Ovary (tissue), 9 donors: ENCODE results near the gene LCN12. TPM values are rescaled to one million over a fixed set of nuclear protein-coding genes. Genes with fewer than 3 reads are reported as not detected.

Source experiments
- DNase-seq, 5 donors: peaks; one replicate each; pipeline ENCODE4 v3.0.0-alpha.2; 2019 to 2020
- H3K27ac ChIP-seq, 2 donors: fragments of 200-600 bp; one replicate each; pipeline versions ENCODE4 v1.5.1 to v1.8.0; 2019 to 2022
- H3K27me3 ChIP-seq: fragments of 200-600 bp; one replicate; pipeline ENCODE4 v1.8.0; 2022
- H3K36me3 ChIP-seq: fragments of 200-600 bp; sonication (generic); one replicate; pipeline ENCODE4 v1.5.1; 2019
- H3K4me1 ChIP-seq: one replicate; pipeline ENCODE4 v1.8.1; 2013; ENCODE audit warnings: mild to moderate bottlenecking, moderate library complexity; ENCODE audit not compliant: insufficient read depth
- H3K4me3 ChIP-seq: fragments of 200-600 bp; sonication (generic); one replicate; pipeline ENCODE4 v1.5.1; 2017
- H3K9me3 ChIP-seq, 2 donors: fragments of 200-600 bp in 1 of 2; sonication (generic) in 1 of 2; one replicate each; pipeline versions ENCODE4 v1.5.1 to v1.8.1; 2013 to 2019; ENCODE audit warnings: mild to moderate bottlenecking in 1 of 2, moderate library complexity in 1 of 2
- EP300 ChIP-seq: sonication (generic); formaldehyde crosslinking; IDR thresholded peaks from one replicate; pipeline ENCODE4 v1.6.1; 2017; ENCODE audit warnings: antibody characterized with exemption
- POLR2A ChIP-seq: fragments of 450-650 bp; IDR thresholded peaks from one replicate; pipeline ENCODE4 v1.6.1; 2017; ENCODE audit warnings: antibody characterized with exemption, mild to moderate bottlenecking, moderate library complexity
- WGBS, 3 donors: extraction: QIAGEN DNeasy Blood & Tissue Kit in 1 of 3; methylation state at CpG; one replicate each; pipeline versions ENCODE4 v1.1.5 to v1.1.7; 2013 to 2017; 5-methylcytosine and 5-hydroxymethylcytosine counted together
- intact Hi-C, 4 donors: fragments of 100-400 bp; cut with DNase I; formaldehyde crosslinking; loops; one replicate each; pipeline versions ENCODE4 v1.11.0 to v1.15.1; 2022 to 2023
- polyA plus RNA-seq, 2 donors: library from polyadenylated mRNA; stranded (reverse); fragments of 200-250 nt in 1 of 2; fragments of 350-450 nt in 1 of 2; fragmentation: Illumina TruSeq in 1 of 2; extraction: RNeasy Lipid Tissue Mini Kit (QIAGEN cat#74804) in 1 of 2; gene quantifications; one replicate each; pipeline ENCODE4 v1.2.3, GENCODE V29; 2013 to 2014
- total RNA-seq, 7 donors: library from RNA; depleted of rRNA in 2 of 7; stranded (reverse); fragments of >200 nt in 2 of 7; fragmentation: NEBNext Ultra II Directional in 3 of 7; extraction: Animal tissue kit (Norgen Biotek cat#: 25700) in 3 of 7; gene quantifications; one replicate each; pipeline versions ENCODE4 v1.1.0 to v1.2.4, GENCODE V29; 2016 to 2023
- TF ChIP-seq, protein P1 (sequence below), 3 donors: fragments of 450-650 bp in 2 of 3; fragments of 200-600 bp in 1 of 3; IDR thresholded peaks; one replicate each; pipeline versions ENCODE4 v1.5.1 to v1.8.0; 2016 to 2022; ENCODE audit warnings: antibody characterized with exemption in 3 of 3, mild to moderate bottlenecking in 1 of 3
- donor health status: DM: no; HTN: no; CAD: no; lungs with moderate emphysema.
- donor health status: DM: no; HTN: no; CAD: no.
- donor health status: Bipolar disorder and iron deficiency.
- donor health status: DM: yes; HTN: yes; CAD: no.
- donor health status: DM: no; HTN: no; CAD: no.
- donor health status: DM: yes; HTN: yes; CAD: no.

The LCN12 gene
- total and polyA plus RNA-seq, 9 donors: 1.1 to 40.9 (median 13.4) TPM

DNA sequence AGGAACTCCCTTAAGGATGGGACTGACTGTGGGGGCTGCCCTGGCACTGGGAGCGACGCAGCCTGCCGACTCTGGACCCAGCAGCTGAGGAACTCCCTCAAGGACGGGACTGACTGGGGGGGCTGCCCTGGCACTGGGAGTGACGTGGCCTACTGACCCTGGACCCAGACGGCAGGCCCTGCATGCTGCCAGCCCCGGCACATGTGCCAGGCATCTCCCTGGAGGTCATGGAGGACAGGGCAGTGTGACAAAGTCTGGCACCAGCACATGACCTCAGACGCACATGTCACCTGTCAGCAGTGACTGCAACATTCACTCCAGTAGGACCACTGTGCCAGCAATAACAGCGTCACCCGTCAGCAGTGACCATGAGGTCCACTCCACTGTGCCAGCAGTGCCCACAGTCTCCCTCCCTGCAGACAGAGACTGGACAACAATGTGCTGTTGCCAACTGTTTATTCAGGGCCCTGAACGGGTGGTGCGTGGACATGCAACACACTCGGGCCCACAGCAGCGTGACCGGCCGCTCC is 12.0 kb upstream of the LCN12 start:
- Histone ChIP-seq H3K4me1 (peaks cover 7% of the 10 kb centered on the region), H3K27me3 (no peaks in the 10 kb centered on the region), H3K9me3 (no peaks in the 10 kb centered on the region), H3K36me3 (no peaks in the 10 kb centered on the region), H3K4me3 (no peak overlapping the region), H3K27ac (no peak overlapping the region)
- TF ChIP-seq POLR2A: no peak
- TF ChIP-seq EP300: no peak
- TF ChIP-seq, protein P1, sequence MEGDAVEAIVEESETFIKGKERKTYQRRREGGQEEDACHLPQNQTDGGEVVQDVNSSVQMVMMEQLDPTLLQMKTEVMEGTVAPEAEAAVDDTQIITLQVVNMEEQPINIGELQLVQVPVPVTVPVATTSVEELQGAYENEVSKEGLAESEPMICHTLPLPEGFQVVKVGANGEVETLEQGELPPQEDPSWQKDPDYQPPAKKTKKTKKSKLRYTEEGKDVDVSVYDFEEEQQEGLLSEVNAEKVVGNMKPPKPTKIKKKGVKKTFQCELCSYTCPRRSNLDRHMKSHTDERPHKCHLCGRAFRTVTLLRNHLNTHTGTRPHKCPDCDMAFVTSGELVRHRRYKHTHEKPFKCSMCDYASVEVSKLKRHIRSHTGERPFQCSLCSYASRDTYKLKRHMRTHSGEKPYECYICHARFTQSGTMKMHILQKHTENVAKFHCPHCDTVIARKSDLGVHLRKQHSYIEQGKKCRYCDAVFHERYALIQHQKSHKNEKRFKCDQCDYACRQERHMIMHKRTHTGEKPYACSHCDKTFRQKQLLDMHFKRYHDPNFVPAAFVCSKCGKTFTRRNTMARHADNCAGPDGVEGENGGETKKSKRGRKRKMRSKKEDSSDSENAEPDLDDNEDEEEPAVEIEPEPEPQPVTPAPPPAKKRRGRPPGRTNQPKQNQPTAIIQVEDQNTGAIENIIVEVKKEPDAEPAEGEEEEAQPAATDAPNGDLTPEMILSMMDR (IDR thresholded peaks at IDR 0.05): no peak
- DNase-seq: peak in 1 of 5 donors; percentile 24
- 59 to 60% (median 59%) methylated on average over 10 to 16 of the region's 16 CpGs for WGBS, 3 donors
- intact Hi-C loops: loop anchor here in 1 of 4 donors (5.0 to 10.0 kb wide), 2 partner anchors 53 to 95 kb away; partner anchors contain the start of genes AJM1, PHPT1 and TRAF2

DNA sequence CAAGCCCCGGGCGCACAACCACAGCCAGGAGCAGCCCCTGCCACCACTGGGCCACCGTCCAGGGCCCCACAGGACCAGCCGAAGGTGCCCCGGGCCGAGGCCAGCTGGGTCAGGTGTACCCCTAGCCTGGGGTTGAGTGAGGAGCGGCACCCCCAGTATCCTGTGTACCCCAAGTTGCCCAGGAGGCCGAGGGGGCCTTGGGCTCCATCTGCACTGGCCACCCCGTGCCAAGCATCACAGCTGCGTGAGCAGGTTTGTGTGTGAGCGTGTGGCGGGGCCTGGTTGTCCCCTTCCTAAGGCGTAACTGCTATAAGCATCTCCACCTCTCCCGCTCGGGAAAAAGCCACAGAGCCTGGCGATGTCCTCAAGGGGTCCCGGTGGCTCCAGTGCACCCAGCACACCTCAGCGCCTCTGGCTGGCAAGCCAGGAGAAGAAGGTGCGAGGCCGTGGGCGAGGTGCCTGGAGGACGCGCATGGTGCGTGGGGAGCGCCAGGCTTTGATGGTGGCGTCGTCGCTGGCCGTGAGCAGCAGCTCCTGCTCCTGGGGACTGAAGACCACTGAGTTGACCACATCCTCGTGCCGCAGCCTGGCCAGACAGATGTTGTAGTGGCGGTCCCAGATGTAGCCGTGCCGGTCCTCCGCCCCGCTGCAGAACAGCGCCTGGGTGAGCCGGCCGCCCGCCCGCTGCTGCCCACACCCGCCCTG is 11.4 kb upstream of the LCN12 start:
- Histone ChIP-seq H3K36me3 (no peaks in the 10 kb centered on the region), H3K4me3 (no peak overlapping the region), H3K9me3 (no peaks in the 10 kb centered on the region), H3K4me1 (peaks cover 7% of the 10 kb centered on the region), H3K27me3 (no peaks in the 10 kb centered on the region), H3K27ac (no peak overlapping the region)
- intact Hi-C loops: loop anchor here in 1 of 4 donors (5.0 to 10.0 kb wide), 2 partner anchors 53 to 96 kb away; partner anchors contain the start of genes AJM1, PHPT1 and TRAF2
- TF ChIP-seq POLR2A: no peak
- no peak for TF ChIP-seq EP300
- TF ChIP-seq, protein P1 (IDR thresholded peaks at IDR 0.05): no peak
- peak in 4 of 5 donors; percentile 12 to 39 (median 26) for DNase-seq
- WGBS, 3 donors: 89 to 91% (median 91%) methylated on average over 35 to 42 of the region's 42 CpGs

DNA sequence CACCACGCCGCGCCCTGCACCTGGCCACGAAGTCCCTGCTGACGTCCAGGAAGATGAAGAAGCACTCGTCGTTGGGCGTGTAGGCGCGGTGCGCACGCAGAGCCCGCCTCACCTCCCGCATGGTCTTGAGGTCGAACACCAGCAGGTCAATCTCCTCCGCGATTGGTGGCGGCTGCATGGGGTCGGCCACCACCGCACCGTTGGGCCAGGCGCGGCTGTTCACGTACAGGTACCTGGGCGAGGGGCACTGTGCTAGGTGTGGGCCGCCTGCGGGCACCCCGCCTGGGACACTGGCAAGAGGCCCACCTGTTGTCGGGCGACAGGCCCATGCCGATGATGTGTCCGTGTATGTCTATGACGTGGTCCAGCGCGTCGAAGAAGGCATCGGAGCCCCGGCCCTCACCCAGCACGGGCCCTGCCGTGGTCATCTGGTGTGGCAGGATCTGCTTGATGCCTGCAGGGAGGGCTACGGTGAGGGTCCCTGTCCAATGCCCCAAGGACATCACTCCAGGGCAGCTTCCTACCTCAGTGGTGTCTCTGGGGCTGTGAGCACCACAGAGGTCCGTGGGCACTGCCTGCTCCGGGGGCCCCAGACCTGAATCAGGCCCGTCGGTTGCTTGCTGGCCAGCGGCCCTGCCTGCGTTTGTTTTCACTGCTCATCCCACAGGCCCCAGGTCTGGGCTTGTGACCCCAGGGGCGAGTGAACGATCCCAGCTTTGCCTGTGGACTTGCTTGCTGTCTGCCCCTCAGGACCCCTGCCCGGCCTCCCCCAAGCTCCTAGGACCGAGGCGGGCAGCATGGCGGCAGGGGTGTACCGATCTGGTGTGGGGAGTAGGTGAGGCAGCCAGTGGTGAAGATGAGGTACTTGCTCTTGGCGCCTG is 10.6 kb upstream of the LCN12 start:
- peaks cover 7% of the 10 kb centered on the region for H3K4me1 ChIP-seq
- intact Hi-C loops: loop anchor here in 1 of 4 donors (5.0 to 10.0 kb wide), 2 partner anchors 54 to 97 kb away; partner anchors contain the start of genes AJM1, PHPT1 and TRAF2
- TF ChIP-seq POLR2A (no peak), EP300 (no peak)
- TF ChIP-seq, protein P1 (IDR thresholded peaks at IDR 0.05): no peak
- DNase-seq: peak in 4 of 5 donors; percentile 12 to 49 (median 36)
- no peaks in the 10 kb centered on the region for H3K36me3 ChIP-seq
- H3K9me3 ChIP-seq: no peaks in the 10 kb centered on the region
- 90 to 94% (median 91%) methylated on average over 50 to 55 of the region's 55 CpGs for WGBS, 3 donors
- no peak overlapping the region for H3K27ac ChIP-seq
- H3K27me3 ChIP-seq: no peaks in the 10 kb centered on the region
- H3K4me3 ChIP-seq: no peak overlapping the region
